PFSK-1 (cell line): ENCODE data around the gene CYP2R1.

Experiments
- FOXP2 ChIP-seq: optimal IDR thresholded peaks from 2 replicates; pipeline ENCODE3; 2011; ENCODE audit warnings: borderline replicate concordance, control low read depth, inconsistent platforms; ENCODE audit not compliant: insufficient read depth; ENCODE audit errors: extremely low read length, extremely low read depth
- POLR2AphosphoS5 ChIP-seq: IDR thresholded peaks from 2 replicates; pipeline ENCODE4 v1.6.1; 2012; ENCODE audit warnings: low read depth, mild to moderate bottlenecking, control low read depth, low read length, moderate library complexity
- REST ChIP-seq, 2 experiments: IDR thresholded peaks; 2 replicates each; pipeline versions ENCODE4 v1.6.1 to v1.8.0; 2011 to 2012; ENCODE audit warnings: low read depth in 2 of 2, low read length in 2 of 2, control low read depth in 1 of 2, inconsistent platforms in 1 of 2, mild to moderate bottlenecking in 1 of 2, moderate library complexity in 1 of 2; ENCODE audit not compliant: insufficient read depth in 1 of 2
- SIN3A ChIP-seq: IDR thresholded peaks from 2 replicates; pipeline ENCODE4 v1.6.1; 2012; ENCODE audit warnings: mild to moderate bottlenecking, low read length, moderate library complexity, borderline replicate concordance; ENCODE audit not compliant: insufficient read depth
- TAF1 ChIP-seq: IDR thresholded peaks from 2 replicates; pipeline ENCODE4 v1.6.1; 2012; ENCODE audit warnings: low read length, control low read depth, borderline replicate concordance; ENCODE audit not compliant: insufficient read depth

The CYP2R1 gene

DNA sequence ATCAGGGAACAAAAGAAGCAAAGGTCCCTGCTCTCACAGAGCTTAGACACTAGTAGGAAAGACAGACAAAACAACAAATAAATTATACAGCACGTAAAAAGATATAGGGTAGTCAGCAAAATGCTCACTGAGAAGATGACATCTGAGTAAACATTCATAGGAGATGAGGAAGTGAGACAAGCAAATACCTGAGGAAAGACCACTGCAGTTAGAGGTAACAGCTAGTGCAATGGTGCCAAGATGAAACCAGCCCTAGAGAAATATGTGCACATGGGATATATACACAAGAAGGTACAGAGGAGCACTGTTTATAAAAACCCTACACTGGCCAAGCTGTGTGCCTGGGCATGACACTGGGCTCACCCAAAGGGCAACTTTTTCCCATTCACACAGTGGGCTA is 9.8 kb downstream of the CYP2R1 start:
- TF ChIP-seq TAF1, result no peak
- no peak for TF ChIP-seq SIN3A
- no peak for TF ChIP-seq POLR2AphosphoS5
- TF ChIP-seq REST (IDR thresholded peaks at IDR 0.05; ENCODE audit: insufficient read depth in 1 of 2, low read depth in 2 of 2, low read length in 2 of 2), result no peak
- no peak for TF ChIP-seq FOXP2

- TF ChIP-seq REST (IDR thresholded peaks at IDR 0.05; ENCODE audit: insufficient read depth in 1 of 2, low read depth in 2 of 2, low read length in 2 of 2) (no peak), TAF1 (no peak), SIN3A (no peak), POLR2AphosphoS5 (no peak), FOXP2 (no peak)
Observed at GRCh38 chr11:14881576-14882193, 10.3 kb downstream of the CYP2R1 start.

GRCh38 chr11:14875163-14875562 is 16.9 kb downstream of the CYP2R1 start:
- TF ChIP-seq TAF1 (no peak), POLR2AphosphoS5 (no peak), REST (IDR thresholded peaks at IDR 0.05; ENCODE audit: insufficient read depth in 1 of 2, low read depth in 2 of 2, low read length in 2 of 2) (no peak), SIN3A (no peak), FOXP2 (no peak)

DNA sequence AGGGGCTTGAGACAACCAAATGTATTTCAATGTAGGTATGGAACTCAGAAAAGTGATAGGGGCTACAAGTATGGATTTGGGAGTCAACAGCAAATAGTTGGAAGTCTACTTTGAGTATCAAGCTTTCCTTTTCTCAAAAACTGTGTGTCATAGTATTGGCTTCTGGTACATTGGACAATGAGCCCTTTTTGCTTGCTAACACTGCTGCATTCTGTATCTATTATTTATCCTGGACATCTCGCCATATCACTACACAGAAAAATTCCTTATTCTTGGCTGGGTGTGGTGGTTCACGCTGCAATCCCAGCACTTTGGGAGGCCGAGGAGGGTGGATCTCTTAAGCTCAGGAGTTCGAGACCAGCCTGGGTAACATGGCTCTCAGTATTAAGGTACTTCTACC is 18.4 kb downstream of the CYP2R1 start:
- TF ChIP-seq TAF1 (no peak), REST (IDR thresholded peaks at IDR 0.05; ENCODE audit: insufficient read depth in 1 of 2, low read depth in 2 of 2, low read length in 2 of 2) (no peak), SIN3A (no peak), POLR2AphosphoS5 (no peak), FOXP2 (no peak)
